Measurements from ENCODE around the gene MEIOC.
A peak's percentile ranks its signal among the peaks of the same experiment; 100 is the strongest.
"Not testable (repeated sequence)": the region's sequence is repeated elsewhere in the genome, so short reads cannot be mapped to it uniquely, and the experiment has no call there.

Gene MEIOC

GRCh38 chr17:44648963-44649362, 7.3 kb upstream of the MEIOC start:
- DNase-seq: no peak

- DNase-seq: no peak
Measured at GRCh38 chr17:44651228-44651627, 5.0 kb upstream of the MEIOC start.

- DNase-seq: no peak
Measured at GRCh38 chr17:44652727-44653126, 3.5 kb upstream of the MEIOC start.

GRCh38 chr17:44653384-44653783, 2.9 kb upstream of the MEIOC start:
- DNase-seq: no peak

GRCh38 chr17:44653954-44654353, 2.3 kb upstream of the MEIOC start:
- DNase-seq: no peak

GRCh38 chr17:44661835-44662234, 5.6 kb downstream of the MEIOC start:
- DNase-seq: no peak

GRCh38 chr17:44663095-44663494, 6.8 kb downstream of the MEIOC start:
- no peak for DNase-seq

GRCh38 chr17:44664867-44665266, 8.6 kb downstream of the MEIOC start:
- no peak for DNase-seq

GRCh38 chr17:44666006-44666405, 9.7 kb downstream of the MEIOC start:
- no peak for DNase-seq

GRCh38 chr17:44672479-44673093, 16.3 kb downstream of the MEIOC start:
- no peak for DNase-seq

- no peak for DNase-seq
Measured at GRCh38 chr17:44673893-44674292, 17.6 kb downstream of the MEIOC start.

GRCh38 chr17:44677136-44677535, 20.9 kb downstream of the MEIOC start:
- no peak for DNase-seq

- DNase-seq: not testable (repeated sequence)
Measured at GRCh38 chr17:44683303-44683702, 27.0 kb downstream of the MEIOC start.

GRCh38 chr17:44687756-44688155, 31.5 kb downstream of the MEIOC start:
- DNase-seq: no peak

- DNase-seq: no peak
Measured at GRCh38 chr17:44688200-44688599, 31.9 kb downstream of the MEIOC start.

- no peak for DNase-seq
Measured at GRCh38 chr17:44688675-44689476, 32.6 kb downstream of the MEIOC start.

GRCh38 chr17:44689477-44690217, 33.4 kb downstream of the MEIOC start, which contains the start of gene CCDC43:
Gene CCDC43, minus strand, starts transcription at chr17:44689776. Its CDS starts 23 bp downstream, at chr17:44689753.
- peak; percentile 88 for DNase-seq

- not testable (repeated sequence) for DNase-seq
Measured at GRCh38 chr17:44690746-44691306, 34.6 kb downstream of the MEIOC start.

- no peak for DNase-seq
Measured at GRCh38 chr17:44693609-44694008, 37.3 kb downstream of the MEIOC start.

- DNase-seq: not testable (repeated sequence)
Measured at GRCh38 chr17:44700288-44700687, 44.0 kb downstream of the MEIOC start.

GRCh38 chr17:44707755-44708400, 51.6 kb downstream of the MEIOC start:
- DNase-seq: no peak

- DNase-seq: peak; percentile 75
Measured at GRCh38 chr17:44708401-44709263, 52.4 kb downstream of the MEIOC start, which contains the start of gene DBF4B. Gene DBF4B, plus strand, starts transcription at chr17:44708665. Its CDS starts 156 bp downstream, at chr17:44708821.
